ENCODE measurements around the gene C1orf159. TPM values are rescaled to one million over a fixed set of nuclear protein-coding genes. Genes with fewer than 3 reads are reported as not detected.

The C1orf159 gene
- polyA plus RNA-seq, 1 donor (not counting 4 experiments of a cell fraction or from before 2014, with no cell fraction given) = 6.1 TPM

DNA sequence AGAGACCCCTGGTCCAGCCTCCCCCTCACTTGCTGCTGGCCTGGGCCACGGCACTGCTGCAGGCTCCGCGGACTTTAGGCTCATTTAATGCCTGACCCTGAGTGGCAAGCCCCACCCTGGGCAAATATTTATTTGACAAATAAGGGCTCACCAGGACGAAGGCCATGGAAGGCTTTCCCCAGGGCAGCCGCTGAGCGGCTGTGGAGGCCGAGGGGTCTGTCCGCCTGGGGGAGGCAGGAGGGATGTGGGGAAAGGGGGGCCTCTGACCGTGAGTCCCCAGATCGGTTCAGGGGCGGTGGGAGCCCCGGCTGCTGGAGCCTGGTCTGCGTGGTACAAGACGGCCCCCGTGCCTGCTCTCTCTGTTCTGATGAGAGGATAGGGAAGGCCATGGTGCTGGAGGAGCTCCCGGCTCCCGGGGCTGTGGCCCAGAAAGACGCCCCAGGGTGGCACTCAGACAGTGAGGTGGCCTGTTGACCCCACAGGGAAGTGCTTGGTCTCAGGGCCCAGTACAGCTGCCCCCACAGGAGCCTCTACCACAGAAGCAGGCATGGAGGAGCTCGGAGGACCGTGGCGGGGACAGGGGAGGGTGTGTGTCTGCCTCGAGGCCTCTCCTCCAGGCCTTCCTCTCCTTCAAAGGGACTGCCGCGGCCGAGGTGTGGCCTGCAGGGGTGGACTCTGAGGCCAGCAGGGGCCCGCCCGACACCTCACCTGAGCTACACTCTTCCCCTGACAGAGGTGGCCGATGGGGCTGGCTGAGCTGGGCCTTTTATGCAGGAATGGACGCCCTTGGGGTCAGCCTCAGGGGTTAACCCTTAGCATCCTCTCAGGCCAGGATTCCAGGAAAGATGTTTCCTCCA, 9.1 kb upstream of the C1orf159 start:
- FAIRE-seq (no peak), DNase-seq (ENCODE audit: low read depth, low spot score) (no peak)
- no peak overlapping the region for H3K4me2 ChIP-seq (ENCODE audit: control insufficient read depth, extremely low read depth, insufficient read depth, low read depth, low read length)
- H2AFZ ChIP-seq (ENCODE audit: control insufficient read depth, low read length) = no peak overlapping the region
- H3K9me1 ChIP-seq (ENCODE audit: control insufficient read depth, extremely low read depth, insufficient read depth, low read length) = no peaks in the 10 kb centered on the region
- no peak overlapping the region for H3K27ac ChIP-seq (ENCODE audit: control insufficient read depth, insufficient read depth, low read length)
- peaks cover 3% of the 10 kb centered on the region for H3K4me1 ChIP-seq (ENCODE audit: control insufficient read depth, extremely low read depth, insufficient read depth, low read length)
- TF ChIP-seq, protein P1, sequence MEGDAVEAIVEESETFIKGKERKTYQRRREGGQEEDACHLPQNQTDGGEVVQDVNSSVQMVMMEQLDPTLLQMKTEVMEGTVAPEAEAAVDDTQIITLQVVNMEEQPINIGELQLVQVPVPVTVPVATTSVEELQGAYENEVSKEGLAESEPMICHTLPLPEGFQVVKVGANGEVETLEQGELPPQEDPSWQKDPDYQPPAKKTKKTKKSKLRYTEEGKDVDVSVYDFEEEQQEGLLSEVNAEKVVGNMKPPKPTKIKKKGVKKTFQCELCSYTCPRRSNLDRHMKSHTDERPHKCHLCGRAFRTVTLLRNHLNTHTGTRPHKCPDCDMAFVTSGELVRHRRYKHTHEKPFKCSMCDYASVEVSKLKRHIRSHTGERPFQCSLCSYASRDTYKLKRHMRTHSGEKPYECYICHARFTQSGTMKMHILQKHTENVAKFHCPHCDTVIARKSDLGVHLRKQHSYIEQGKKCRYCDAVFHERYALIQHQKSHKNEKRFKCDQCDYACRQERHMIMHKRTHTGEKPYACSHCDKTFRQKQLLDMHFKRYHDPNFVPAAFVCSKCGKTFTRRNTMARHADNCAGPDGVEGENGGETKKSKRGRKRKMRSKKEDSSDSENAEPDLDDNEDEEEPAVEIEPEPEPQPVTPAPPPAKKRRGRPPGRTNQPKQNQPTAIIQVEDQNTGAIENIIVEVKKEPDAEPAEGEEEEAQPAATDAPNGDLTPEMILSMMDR (optimal IDR thresholded peaks at IDR 0.05 in 1 of 3, IDR thresholded peaks at IDR 0.05 in 1 of 3, conservative IDR thresholded peaks at IDR 0.05 in 1 of 3; ENCODE audit: extremely low read depth in 1 of 3, insufficient read depth in 2 of 3, low read length in 3 of 3) = no peak
- TF ChIP-seq EZH2 (IDR thresholded peaks at IDR 0.05; ENCODE audit: low read length) = no peak
- no peaks in the 10 kb centered on the region for H3K79me2 ChIP-seq (ENCODE audit: control insufficient read depth, insufficient read depth, low read length)
- no peaks in the 10 kb centered on the region for H3K36me3 ChIP-seq (ENCODE audit: control insufficient read depth in 2 of 2, extremely low read depth in 1 of 2, insufficient read depth in 2 of 2, low read length in 2 of 2)
- dilution Hi-C loops (cut with MboI; ENCODE audit: extremely low pct_ligation_motif_present, low sequenced_read_pairs) = no loop called here
- H4K20me1 ChIP-seq (ENCODE audit: control insufficient read depth, extremely low read depth, insufficient read depth, low read length) = no peaks in the 10 kb centered on the region
- no peak overlapping the region for H3K4me3 ChIP-seq (ENCODE audit: control insufficient read depth in 2 of 3, extremely low read depth in 1 of 3, insufficient read depth in 2 of 3, low read depth in 1 of 3, low read length in 3 of 3)
- H3K9ac ChIP-seq (ENCODE audit: control insufficient read depth, extremely low read depth, insufficient read depth, low read length) = no peak overlapping the region
- no peaks in the 10 kb centered on the region for H3K27me3 ChIP-seq (ENCODE audit: control insufficient read depth, extremely low read depth, insufficient read depth, low read length)
- H3K9me3 ChIP-seq (ENCODE audit: control insufficient read depth, low read depth, low read length) = no peaks in the 10 kb centered on the region

GRCh38 chr1:1124508-1124785, 8.6 kb upstream of the C1orf159 start:
- peaks cover 3% of the 10 kb centered on the region for H3K4me1 ChIP-seq (ENCODE audit: control insufficient read depth, extremely low read depth, insufficient read depth, low read length)
- H3K4me3 ChIP-seq (ENCODE audit: control insufficient read depth in 2 of 3, extremely low read depth in 1 of 3, insufficient read depth in 2 of 3, low read depth in 1 of 3, low read length in 3 of 3) = no peak overlapping the region
- H3K36me3 ChIP-seq (ENCODE audit: control insufficient read depth in 2 of 2, extremely low read depth in 1 of 2, insufficient read depth in 2 of 2, low read length in 2 of 2) = no peaks in the 10 kb centered on the region
- no peaks in the 10 kb centered on the region for H3K9me1 ChIP-seq (ENCODE audit: control insufficient read depth, extremely low read depth, insufficient read depth, low read length)
- no peak overlapping the region for H2AFZ ChIP-seq (ENCODE audit: control insufficient read depth, low read length)
- DNase-seq (ENCODE audit: low read depth, low spot score) (no peak), FAIRE-seq (no peak)
- dilution Hi-C loops (cut with MboI; ENCODE audit: extremely low pct_ligation_motif_present, low sequenced_read_pairs) = no loop called here
- no peak overlapping the region for H3K4me2 ChIP-seq (ENCODE audit: control insufficient read depth, extremely low read depth, insufficient read depth, low read depth, low read length)
- no peaks in the 10 kb centered on the region for H3K9me3 ChIP-seq (ENCODE audit: control insufficient read depth, low read depth, low read length)
- H3K27ac ChIP-seq (ENCODE audit: control insufficient read depth, insufficient read depth, low read length) = no peak overlapping the region
- H4K20me1 ChIP-seq (ENCODE audit: control insufficient read depth, extremely low read depth, insufficient read depth, low read length) = no peaks in the 10 kb centered on the region
- no peaks in the 10 kb centered on the region for H3K27me3 ChIP-seq (ENCODE audit: control insufficient read depth, extremely low read depth, insufficient read depth, low read length)
- no peak overlapping the region for H3K9ac ChIP-seq (ENCODE audit: control insufficient read depth, extremely low read depth, insufficient read depth, low read length)
- TF ChIP-seq EZH2 (IDR thresholded peaks at IDR 0.05; ENCODE audit: low read length) = no peak
- TF ChIP-seq, protein P1 (optimal IDR thresholded peaks at IDR 0.05 in 1 of 3, IDR thresholded peaks at IDR 0.05 in 1 of 3, conservative IDR thresholded peaks at IDR 0.05 in 1 of 3; ENCODE audit: extremely low read depth in 1 of 3, insufficient read depth in 2 of 3, low read length in 3 of 3) = no peak
- H3K79me2 ChIP-seq (ENCODE audit: control insufficient read depth, insufficient read depth, low read length) = no peaks in the 10 kb centered on the region

All from keratinocyte (primary cell).